ENCODE results near the gene CCDC187. TPM values are rescaled to one million over a fixed set of nuclear protein-coding genes. Genes with fewer than 3 reads are reported as not detected.
A peak's percentile ranks its signal among the peaks of the same experiment; 100 is the strongest.

Gene CCDC187
- total RNA-seq, 2 experiments from 2014 or later = 0.07 TPM; not detected in 1

DNA sequence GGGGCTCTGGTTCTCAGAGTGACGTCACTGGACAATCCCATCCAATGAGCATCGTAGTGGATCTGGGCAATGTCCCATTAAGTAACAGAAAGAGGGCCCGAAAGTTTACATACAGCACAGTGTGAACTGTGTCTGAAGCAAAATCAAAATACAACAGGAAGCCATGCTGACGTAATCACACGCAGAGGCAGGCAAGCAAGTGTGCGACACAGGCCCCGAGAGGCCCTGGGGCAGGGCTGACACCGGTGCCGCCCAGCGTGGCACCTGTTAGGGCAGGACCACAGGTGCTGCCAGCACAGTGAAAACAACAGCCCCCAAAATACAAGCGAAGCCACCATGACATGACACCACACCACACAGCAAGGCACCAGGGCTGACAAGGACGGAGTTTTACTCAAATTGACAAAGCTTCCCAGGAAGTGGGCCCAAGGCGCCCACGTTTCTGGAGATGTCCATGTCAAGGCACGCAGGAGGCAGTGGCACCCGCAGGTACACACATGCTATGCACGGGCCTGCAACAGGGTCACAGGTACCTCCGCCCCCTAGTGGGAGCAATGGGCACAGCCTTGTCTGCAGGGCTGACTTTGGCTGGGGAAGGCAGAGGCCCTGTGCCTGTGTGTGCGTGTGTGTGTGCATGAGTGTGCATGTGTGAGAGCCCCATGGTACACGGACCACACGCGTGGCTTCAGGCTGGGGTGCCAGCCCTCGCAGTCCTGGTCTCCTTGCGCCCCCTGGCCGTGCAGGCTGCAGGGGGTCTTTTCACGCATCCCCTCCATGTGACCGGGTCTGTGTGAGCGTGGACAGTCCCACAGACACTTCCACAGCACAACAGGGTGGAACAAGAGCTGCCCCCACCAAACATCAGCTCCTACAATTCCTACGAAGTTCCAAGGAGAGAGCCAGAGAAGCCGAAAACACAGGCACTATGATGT lies 77.9 kb downstream of the CCDC187 start:
- DNase-seq (peak; percentile 80), ATAC-seq (peak; percentile 98)
- TF ChIP-seq, protein P1, sequence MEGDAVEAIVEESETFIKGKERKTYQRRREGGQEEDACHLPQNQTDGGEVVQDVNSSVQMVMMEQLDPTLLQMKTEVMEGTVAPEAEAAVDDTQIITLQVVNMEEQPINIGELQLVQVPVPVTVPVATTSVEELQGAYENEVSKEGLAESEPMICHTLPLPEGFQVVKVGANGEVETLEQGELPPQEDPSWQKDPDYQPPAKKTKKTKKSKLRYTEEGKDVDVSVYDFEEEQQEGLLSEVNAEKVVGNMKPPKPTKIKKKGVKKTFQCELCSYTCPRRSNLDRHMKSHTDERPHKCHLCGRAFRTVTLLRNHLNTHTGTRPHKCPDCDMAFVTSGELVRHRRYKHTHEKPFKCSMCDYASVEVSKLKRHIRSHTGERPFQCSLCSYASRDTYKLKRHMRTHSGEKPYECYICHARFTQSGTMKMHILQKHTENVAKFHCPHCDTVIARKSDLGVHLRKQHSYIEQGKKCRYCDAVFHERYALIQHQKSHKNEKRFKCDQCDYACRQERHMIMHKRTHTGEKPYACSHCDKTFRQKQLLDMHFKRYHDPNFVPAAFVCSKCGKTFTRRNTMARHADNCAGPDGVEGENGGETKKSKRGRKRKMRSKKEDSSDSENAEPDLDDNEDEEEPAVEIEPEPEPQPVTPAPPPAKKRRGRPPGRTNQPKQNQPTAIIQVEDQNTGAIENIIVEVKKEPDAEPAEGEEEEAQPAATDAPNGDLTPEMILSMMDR (IDR thresholded peaks at IDR 0.05) = peak; percentile 88
- Mint-ChIP-seq H3K27me3 (no peaks in the 10 kb centered on the region), H3K4me1 (ENCODE audit: low read depth) (peaks cover 17% of the 10 kb centered on the region), H3K36me3 (ENCODE audit: low read depth) (peaks cover 29% of the 10 kb centered on the region), H3K9me3 (no peaks in the 10 kb centered on the region), H3K4me3 (no peak overlapping the region), H3K27ac (no peak overlapping the region)
- intact Hi-C loops (cut with micrococcal nuclease) = no loop called here
- CTCF ChIA-PET = interaction anchor here (0.9 to 3.0 kb wide), 8 partner anchors 9 to 59 kb away, joined by 3 to 9 read pairs (median 4); no protein-coding TSS in a partner anchor
- POLR2A ChIA-PET = no interaction called here

DNA sequence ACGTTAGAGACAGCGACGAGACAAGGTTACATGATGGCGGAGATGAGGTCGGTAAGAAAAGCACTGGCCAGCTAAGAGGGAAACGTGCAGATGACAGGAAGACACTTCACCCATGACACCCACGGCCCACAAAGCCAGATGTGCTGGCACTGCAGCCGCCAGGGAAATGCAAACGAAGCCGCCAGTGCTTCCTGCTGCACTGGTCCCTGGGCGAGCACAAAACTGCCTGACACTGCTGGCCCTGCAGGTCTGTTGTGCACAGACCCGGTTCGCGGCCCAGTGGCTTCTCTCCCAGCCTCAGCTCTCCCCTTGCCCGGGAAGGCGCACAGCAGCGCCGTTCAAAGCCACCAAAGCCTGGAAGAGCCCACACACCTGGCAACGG lies 78.5 kb downstream of the CCDC187 start:
- CTCF ChIA-PET = interaction anchor here (0.7 to 3.0 kb wide), 6 partner anchors 8 to 54 kb away, joined by 3 to 9 read pairs (median 4); no protein-coding TSS in a partner anchor
- DNase-seq (no peak), ATAC-seq (no peak)
- Mint-ChIP-seq H3K4me1 (ENCODE audit: low read depth) (peaks cover 17% of the 10 kb centered on the region), H3K27me3 (no peaks in the 10 kb centered on the region), H3K27ac (peak overlapping the region; percentile 21), H3K36me3 (ENCODE audit: low read depth) (peaks cover 29% of the 10 kb centered on the region), H3K4me3 (no peak overlapping the region), H3K9me3 (no peaks in the 10 kb centered on the region)
- TF ChIP-seq, protein P1 (IDR thresholded peaks at IDR 0.05) = no peak
- intact Hi-C loops (cut with micrococcal nuclease) = no loop called here
- POLR2A ChIA-PET = no interaction called here

DNA sequence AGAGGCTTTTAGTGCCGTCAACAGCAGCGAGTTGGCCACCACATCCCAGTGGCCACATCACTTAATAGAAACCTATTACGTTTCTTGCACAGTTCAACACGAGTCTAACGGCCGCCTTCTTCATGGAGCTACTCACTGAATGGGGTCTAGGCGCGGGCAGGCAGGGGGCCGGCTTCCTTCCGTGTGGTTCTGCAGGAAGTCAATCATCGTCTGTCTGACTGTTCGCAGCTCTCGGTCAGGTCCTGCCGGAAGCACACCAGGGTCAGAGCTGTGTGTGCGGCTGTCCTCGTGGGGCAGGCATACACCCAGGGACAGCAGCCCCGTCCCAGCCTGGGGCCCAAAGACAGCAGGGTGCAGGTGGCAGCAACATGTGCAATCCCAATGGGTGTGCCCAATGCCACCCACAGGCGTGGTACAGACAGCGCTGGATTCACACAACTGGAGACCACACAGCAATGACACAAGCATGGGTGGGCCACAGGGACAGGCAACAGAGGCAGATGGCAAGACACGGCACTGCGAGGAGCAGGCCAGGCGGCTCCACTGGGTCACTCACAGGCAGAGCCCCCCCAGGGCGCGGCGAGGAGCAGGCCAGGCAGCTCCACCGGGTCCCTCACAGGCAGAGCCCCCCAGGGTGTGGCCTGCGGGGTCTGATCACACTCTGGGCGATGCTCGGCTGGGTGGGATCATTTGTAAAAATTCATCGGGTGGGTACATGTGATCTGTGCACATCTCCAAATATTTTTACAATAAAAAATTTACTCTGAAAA lies 79.8 kb downstream of the CCDC187 start:
- no peak for ATAC-seq
- POLR2A ChIA-PET = no interaction called here
- Mint-ChIP-seq H3K9me3 (no peaks in the 10 kb centered on the region), H3K36me3 (ENCODE audit: low read depth) (peaks cover 29% of the 10 kb centered on the region), H3K4me1 (ENCODE audit: low read depth) (peaks cover 17% of the 10 kb centered on the region), H3K27ac (no peak overlapping the region), H3K27me3 (no peaks in the 10 kb centered on the region), H3K4me3 (no peak overlapping the region)
- no peak for DNase-seq
- TF ChIP-seq, protein P1 (IDR thresholded peaks at IDR 0.05) = no peak
- CTCF ChIA-PET = interaction anchor here (3.0 kb wide), 1 partner anchor 53 kb away, joined by 9 read pairs; no protein-coding TSS in a partner anchor
- intact Hi-C loops (cut with micrococcal nuclease) = no loop called here

DNA sequence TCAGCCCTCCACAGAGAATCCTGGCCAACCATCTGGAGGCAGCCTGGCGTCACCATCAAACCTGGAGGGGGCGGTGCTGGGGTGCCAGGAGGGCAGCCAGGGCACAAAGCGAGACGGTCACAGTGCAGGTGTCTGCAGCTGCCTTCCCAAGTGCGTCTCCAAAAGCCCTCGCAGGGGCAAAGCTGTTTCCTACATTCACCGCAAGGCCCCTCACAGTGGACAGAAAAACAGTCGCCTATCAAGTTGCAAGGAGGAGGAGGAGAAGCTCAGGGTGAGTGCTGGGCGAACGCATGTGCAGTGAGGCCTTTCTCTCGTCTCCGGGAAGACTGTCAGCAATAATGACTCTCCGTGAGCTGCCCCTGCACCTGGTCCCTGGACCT lies 81.0 kb downstream of the CCDC187 start:
- no peaks in the 10 kb centered on the region for H3K9me3 Mint-ChIP-seq
- TF ChIP-seq, protein P1 (IDR thresholded peaks at IDR 0.05) = no peak
- H3K27me3 Mint-ChIP-seq = no peaks in the 10 kb centered on the region
- CTCF ChIA-PET = no interaction called here
- peaks cover 8% of the 10 kb centered on the region for H3K4me1 Mint-ChIP-seq (ENCODE audit: low read depth)
- intact Hi-C loops (cut with micrococcal nuclease) = no loop called here
- ATAC-seq (no peak), DNase-seq (no peak)
- POLR2A ChIA-PET = no interaction called here
- H3K36me3 Mint-ChIP-seq (ENCODE audit: low read depth) = peaks cover 27% of the 10 kb centered on the region
- no peak overlapping the region for H3K27ac Mint-ChIP-seq
- H3K4me3 Mint-ChIP-seq = no peak overlapping the region
